Erythroblast (primary cell): ENCODE data around the gene CAMK2N1.

ENCODE experiments used
- GATA1 ChIP-seq: IDR thresholded peaks from 2 replicates; pipeline ENCODE4 v1.6.1; 2011; ENCODE audit warnings: low read depth, mild to moderate bottlenecking, control low read depth, low read length, moderate library complexity
- POLR2A ChIP-seq: IDR thresholded peaks from 2 replicates; pipeline ENCODE4 v1.6.1; 2011; ENCODE audit warnings: mild to moderate bottlenecking, low read length

DNA sequence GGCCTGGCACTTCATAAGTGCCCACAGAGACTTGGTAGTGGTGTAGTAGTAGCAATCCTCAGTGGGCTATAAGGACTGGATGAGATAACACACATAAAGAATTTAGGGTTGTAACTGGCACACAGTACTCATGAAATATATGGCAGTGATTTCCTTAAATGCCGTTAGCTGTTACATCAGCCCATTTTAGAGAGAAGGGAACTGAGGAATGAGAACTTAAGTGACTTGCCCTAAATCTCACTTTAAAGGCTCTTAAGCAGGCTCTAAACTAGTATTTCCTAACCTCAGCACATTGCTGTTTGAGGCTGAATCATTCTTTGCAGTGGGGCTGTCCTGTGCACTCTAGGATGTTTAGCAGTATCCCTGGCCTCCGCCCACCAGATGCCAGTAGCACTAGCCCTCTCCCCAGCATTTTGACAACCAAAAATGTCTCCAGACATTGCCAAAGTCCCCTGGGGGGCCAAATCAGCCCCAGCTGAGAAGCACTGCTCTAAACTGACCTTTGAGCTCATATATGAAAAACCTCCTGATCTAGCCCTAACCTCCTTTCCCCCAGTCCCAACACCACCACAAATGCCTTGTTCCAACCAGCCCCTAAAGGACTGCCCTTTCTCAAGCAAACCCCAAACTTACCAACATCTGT is 11.6 kb downstream of the CAMK2N1 start:
- no peak for TF ChIP-seq POLR2A
- no peak for TF ChIP-seq GATA1
